Mucosa of descending colon (tissue), 3 donors: ENCODE results near the gene CAMK1. TPM values are rescaled to one million over a fixed set of nuclear protein-coding genes. Genes with fewer than 3 reads are reported as not detected.

Experiments used
- ATAC-seq: fragments of 200-7000 bp; cut with Tn5 transposase; one replicate; pipeline ENCODE4 v1.9.1; 2020; ENCODE audit warnings: mild to moderate bottlenecking, moderate library complexity
- DNase-seq, 3 donors: peaks; one replicate each; pipeline ENCODE4 v3.0.0-alpha.2; 2020
- H3K36me3 ChIP-seq: fragments of 200-600 bp; one replicate; pipeline ENCODE4 v1.8.0; 2021; ENCODE audit warnings: low read depth, mild to moderate bottlenecking
- H3K4me1 ChIP-seq: fragments of 200-600 bp; one replicate; pipeline ENCODE4 v1.8.0; 2021; ENCODE audit warnings: low read depth, mild to moderate bottlenecking
- H3K4me3 ChIP-seq: fragments of 200-600 bp; one replicate; pipeline ENCODE4 v1.8.0; 2021; ENCODE audit warnings: mild to moderate bottlenecking
- H3K9me3 ChIP-seq: fragments of 200-600 bp; one replicate; pipeline ENCODE4 v1.8.0; 2021; ENCODE audit warnings: mild to moderate bottlenecking
- CTCF ChIP-seq: fragments of 200-600 bp; IDR thresholded peaks from one replicate; pipeline ENCODE4 v1.8.0; 2022; ENCODE audit warnings: antibody characterized with exemption, mild to moderate bottlenecking
- intact Hi-C, 2 donors: fragments of 100-400 bp; cut with DNase I in 1 of 2; cut with micrococcal nuclease in 1 of 2; formaldehyde crosslinking; loops; one replicate each; pipeline versions ENCODE4 v1.11.0 to v1.11.1; 2022; cut with DNase I, micrococcal nuclease
- total RNA-seq, 3 donors: library from RNA; stranded (reverse); fragmentation: NEBNext Ultra II Directional in 2 of 3; extraction: Animal tissue kit (Norgen Biotek cat#: 25700) in 2 of 3; gene quantifications; one replicate each; pipeline versions ENCODE4 v1.2.1 to v1.2.4, GENCODE V29; 2021 to 2023
- donor health status: DM: no; HTN: no; CAD: no; lungs with moderate emphysema.
- donor health status: DM: no; HTN: no; CAD: no.
- donor health status: DM: no; HTN: yes; CAD: no.

CAMK1 gene
- total RNA-seq, 3 donors from 2014 or later: 5.7 to 35.8 (median 10.1) TPM

DNA sequence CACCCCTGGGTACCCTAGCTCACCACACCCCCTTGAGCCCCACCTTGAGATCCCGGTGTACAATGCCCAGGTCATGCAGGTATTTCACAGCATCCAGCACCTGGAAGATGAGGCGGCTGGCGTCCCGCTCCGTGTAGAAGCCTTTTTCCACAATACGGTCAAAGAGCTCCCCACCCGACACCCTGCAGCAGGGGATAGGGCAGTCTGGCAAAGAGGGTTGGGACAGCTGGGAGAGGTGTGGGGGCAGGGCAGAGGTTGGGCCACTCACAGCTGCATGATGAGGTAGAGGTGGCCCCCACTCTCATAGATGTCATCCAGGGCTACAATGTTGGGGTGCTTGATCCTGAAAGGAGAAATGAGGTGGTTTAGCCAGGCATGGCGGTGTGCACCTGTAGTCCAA lies 6.9 kb downstream of the CAMK1 start:
- no peak for DNase-seq
- Histone ChIP-seq H3K4me3 (no peak overlapping the region), H3K4me1 (peaks cover 3% of the 10 kb centered on the region), H3K36me3 (peaks cover 3% of the 10 kb centered on the region), H3K9me3 (no peaks in the 10 kb centered on the region)
- intact Hi-C loops: no loop called here
- ATAC-seq: no peak
- no peak for TF ChIP-seq CTCF

- DNase-seq: no peak
- Histone ChIP-seq H3K4me3 (no peak overlapping the region), H3K4me1 (no peaks in the 10 kb centered on the region), H3K9me3 (no peaks in the 10 kb centered on the region), H3K36me3 (peaks cover 3% of the 10 kb centered on the region)
- intact Hi-C loops: no loop called here
- no peak for TF ChIP-seq CTCF
- ATAC-seq: no peak
These were observed 7.8 kb downstream of the CAMK1 start for GRCh38 chr3:9761919-9762318.

- no peaks in the 10 kb centered on the region for H3K4me1 ChIP-seq
- TF ChIP-seq CTCF: no peak
- H3K36me3 ChIP-seq: peaks cover 3% of the 10 kb centered on the region
- H3K4me3 ChIP-seq: no peak overlapping the region
- DNase-seq: no peak
- no peak for ATAC-seq
- intact Hi-C loops: no loop called here
- H3K9me3 ChIP-seq: no peaks in the 10 kb centered on the region
These were observed 8.8 kb downstream of the CAMK1 start for GRCh38 chr3:9760779-9761505.

DNA sequence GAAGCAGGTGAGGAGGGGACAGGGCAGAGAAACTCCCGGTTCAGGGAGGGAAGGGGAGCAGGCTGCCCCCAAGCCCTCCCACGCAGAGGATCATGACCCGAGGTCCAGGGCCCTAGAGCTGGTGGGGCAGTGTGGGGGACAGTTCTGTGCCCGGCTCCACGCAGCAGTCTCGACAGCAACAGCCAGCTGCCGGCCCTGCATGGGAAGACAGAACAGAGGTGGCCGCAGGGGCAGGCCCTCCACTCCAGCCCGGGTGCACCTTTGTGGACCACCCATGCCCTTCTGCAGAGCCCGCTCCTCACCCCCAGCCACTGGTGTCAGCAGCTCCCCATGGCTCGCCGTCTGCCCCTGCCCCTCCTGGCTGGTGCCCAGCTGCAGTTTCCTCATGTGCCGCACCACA lies 12.3 kb downstream of the CAMK1 start:
- ATAC-seq: no peak
- no peak overlapping the region for H3K4me3 ChIP-seq
- no peak for TF ChIP-seq CTCF
- H3K4me1 ChIP-seq: no peaks in the 10 kb centered on the region
- intact Hi-C loops: no loop called here
- H3K36me3 ChIP-seq: no peaks in the 10 kb centered on the region
- DNase-seq: no peak
- no peaks in the 10 kb centered on the region for H3K9me3 ChIP-seq

DNA sequence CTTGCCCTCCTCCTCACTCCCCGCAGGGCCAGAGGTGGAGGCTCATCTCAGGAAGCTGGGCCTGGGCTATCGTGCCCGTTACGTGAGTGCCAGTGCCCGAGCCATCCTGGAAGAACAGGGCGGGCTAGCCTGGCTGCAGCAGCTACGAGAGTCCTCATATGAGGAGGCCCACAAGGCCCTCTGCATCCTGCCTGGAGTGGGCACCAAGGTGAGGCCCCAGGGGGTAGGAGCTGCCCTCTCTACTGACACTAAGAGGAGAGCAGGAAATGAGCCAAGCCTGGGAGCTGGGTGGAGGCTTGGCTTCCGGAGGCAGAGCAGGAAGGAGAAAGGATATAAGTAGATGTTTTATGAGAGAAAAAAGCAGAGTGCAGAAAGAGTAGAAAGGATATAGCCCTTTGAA lies 15.1 kb downstream of the CAMK1 start:
- Histone ChIP-seq H3K4me3 (no peak overlapping the region), H3K36me3 (no peaks in the 10 kb centered on the region), H3K4me1 (peaks cover 14% of the 10 kb centered on the region), H3K9me3 (no peaks in the 10 kb centered on the region)
- no peak for TF ChIP-seq CTCF
- peak; percentile 15 for ATAC-seq
- intact Hi-C loops: no loop called here
- DNase-seq: no peak
